D721Med (cell line): ENCODE measurements around the gene TFCP2.

Experiments
- DNase-seq: peaks from one replicate; pipeline ENCODE4 v3.0.0; 2011; ENCODE audit warnings: low spot score; ENCODE audit not compliant: insufficient read length
- FAIRE-seq: peaks from 2 replicates; lab custom pipeline; 2011; peaks lifted over from hg19 to GRCh38; lab: Jason Lieb, UNC
- TF ChIP-seq, protein P1 (sequence below): IDR thresholded peaks from 2 replicates; pipeline ENCODE4 v1.5.1; 2012; ENCODE audit warnings: mild to moderate bottlenecking, control low read depth; ENCODE audit not compliant: insufficient read depth; ENCODE audit errors: missing control alignments

TFCP2 gene

DNA sequence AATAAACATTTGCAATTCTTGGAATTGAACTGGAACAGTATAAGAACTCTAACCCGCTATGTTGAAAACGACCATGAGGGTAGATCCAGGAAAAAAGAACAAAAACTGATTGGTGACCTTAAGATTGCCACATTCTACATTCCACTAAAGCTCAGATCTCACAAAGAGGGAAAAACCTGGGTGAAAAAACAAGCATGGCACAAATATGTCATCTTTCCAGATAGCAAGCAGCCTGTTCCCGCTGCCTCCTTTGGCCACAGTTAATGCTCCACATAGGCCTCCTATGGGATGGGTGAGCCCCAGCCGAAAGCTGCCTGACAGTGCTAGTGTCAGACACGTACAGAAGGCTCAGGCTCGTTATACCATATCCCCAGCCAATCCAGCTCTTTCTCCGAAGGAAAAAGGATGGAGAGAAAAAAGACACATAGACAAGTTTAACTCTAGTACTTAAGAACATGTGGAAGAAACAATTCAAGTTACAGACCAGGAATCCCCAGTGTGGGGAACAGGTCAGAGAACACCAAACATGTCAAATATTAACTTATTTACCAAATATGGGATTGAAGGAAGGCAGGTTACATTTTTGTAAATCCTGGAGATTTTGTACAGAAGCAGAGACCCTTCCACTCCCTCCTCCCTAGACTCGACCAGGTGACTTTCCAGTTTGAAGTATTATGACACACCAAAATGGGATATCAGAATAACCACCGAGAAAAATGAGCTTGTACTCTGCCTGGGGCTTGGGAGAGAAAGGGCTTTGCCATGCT, 110.1 kb downstream of the TFCP2 start:
- TF ChIP-seq, protein P1, sequence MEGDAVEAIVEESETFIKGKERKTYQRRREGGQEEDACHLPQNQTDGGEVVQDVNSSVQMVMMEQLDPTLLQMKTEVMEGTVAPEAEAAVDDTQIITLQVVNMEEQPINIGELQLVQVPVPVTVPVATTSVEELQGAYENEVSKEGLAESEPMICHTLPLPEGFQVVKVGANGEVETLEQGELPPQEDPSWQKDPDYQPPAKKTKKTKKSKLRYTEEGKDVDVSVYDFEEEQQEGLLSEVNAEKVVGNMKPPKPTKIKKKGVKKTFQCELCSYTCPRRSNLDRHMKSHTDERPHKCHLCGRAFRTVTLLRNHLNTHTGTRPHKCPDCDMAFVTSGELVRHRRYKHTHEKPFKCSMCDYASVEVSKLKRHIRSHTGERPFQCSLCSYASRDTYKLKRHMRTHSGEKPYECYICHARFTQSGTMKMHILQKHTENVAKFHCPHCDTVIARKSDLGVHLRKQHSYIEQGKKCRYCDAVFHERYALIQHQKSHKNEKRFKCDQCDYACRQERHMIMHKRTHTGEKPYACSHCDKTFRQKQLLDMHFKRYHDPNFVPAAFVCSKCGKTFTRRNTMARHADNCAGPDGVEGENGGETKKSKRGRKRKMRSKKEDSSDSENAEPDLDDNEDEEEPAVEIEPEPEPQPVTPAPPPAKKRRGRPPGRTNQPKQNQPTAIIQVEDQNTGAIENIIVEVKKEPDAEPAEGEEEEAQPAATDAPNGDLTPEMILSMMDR = no peak
- DNase-seq (no peak), FAIRE-seq (no peak)

DNA sequence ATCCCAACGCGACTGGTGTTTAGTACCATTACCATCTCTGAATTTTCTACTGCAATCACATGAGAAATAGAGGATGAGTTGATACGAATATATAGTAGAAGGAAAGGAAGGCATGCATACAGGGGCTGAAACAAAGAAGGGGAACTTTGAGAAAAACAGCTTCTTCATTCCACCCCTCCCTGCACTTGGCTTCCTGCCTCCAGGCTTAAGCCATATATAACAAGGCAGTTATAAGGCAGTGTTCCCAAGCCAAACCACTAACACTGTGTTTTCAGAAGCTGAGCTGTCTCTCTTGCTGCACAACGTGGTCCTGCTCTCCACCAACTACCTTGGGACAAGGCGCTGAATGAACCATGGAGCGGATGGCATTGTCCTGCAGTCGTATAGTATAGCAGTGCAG, 113.8 kb downstream of the TFCP2 start:
- no peak for FAIRE-seq
- TF ChIP-seq, protein P1 = no peak
- DNase-seq = no peak

DNA sequence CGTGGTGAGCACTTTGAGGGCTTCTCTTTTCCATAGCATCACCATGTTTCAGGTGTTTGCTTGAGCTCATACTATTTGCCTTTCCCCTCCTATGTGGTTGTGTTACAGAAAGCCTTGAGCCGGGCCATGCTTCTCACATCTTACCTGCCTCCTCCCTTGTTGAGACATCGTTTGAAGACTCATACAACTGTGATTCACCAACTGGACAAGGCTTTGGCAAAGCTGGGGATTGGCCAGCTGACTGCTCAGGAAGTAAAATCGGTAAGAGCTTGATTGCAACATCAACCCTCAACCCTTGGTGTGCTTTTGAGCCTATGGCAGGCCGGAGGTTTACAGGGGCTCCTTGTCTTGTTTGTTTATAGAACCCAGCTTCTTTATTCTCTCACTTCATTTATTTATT, 116.7 kb downstream of the TFCP2 start:
- DNase-seq (no peak), FAIRE-seq (no peak)
- TF ChIP-seq, protein P1 = no peak

DNA sequence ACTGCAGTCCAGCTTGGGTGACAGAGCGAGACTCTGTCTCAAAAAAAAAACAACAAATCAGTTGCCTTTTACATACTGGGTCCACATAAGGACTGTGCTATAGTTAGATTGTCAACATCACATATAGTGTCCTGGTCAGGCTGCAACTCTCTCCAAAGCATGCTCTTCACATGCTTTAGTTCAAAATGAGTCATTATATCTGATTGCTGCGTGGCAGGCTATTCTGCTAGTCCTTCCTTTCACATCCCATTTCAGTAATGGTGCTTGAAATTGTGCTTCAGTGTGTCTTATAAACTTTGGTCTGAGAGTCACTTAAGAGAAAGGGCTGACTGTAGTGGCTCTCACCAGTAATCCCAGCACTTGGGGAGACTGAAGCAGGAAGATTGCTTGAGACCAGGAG, 117.9 kb downstream of the TFCP2 start:
- TF ChIP-seq, protein P1 = no peak
- no peak for DNase-seq
- FAIRE-seq = no peak

DNA sequence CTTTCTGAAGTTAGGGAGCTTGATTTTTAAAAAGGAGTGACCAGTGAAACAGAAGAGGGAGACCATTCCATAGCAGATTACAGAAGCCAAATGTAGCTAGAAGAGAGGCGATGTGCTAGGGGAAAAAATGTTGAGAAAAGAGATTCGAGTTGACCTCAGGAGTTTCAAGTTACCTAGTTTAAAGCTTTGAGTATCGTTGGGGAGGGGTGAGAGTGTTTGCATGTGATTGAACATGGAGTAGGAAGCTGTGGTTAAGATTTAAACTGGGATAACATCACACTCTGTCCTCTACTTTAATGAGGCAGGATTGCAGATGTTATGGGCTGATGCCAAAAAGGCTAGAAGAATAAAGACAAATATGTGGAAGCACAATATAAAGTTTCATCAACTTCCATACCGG, 121.1 kb downstream of the TFCP2 start:
- DNase-seq = no peak
- FAIRE-seq = no peak
- TF ChIP-seq, protein P1 = no peak

DNA sequence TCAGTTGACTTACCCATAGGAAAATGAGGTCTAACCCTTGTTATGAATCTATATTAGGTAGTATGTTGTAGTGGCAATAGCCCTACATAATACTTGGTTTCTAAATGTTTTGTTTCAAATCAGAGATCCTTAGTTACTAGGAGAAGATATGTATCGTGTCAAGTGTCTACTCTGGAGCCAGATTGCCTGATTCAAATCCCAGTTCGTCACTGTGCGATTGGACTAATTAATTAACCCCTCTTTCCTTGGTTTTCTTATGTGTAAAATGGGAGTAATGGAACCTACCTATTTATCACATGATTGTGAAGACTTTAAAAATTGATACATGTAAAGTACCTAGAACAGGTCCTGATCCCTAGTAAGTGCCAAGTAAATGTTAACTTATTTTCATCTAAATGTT, 123.4 kb downstream of the TFCP2 start:
- DNase-seq = no peak
- no peak for FAIRE-seq
- TF ChIP-seq, protein P1 = no peak

DNA sequence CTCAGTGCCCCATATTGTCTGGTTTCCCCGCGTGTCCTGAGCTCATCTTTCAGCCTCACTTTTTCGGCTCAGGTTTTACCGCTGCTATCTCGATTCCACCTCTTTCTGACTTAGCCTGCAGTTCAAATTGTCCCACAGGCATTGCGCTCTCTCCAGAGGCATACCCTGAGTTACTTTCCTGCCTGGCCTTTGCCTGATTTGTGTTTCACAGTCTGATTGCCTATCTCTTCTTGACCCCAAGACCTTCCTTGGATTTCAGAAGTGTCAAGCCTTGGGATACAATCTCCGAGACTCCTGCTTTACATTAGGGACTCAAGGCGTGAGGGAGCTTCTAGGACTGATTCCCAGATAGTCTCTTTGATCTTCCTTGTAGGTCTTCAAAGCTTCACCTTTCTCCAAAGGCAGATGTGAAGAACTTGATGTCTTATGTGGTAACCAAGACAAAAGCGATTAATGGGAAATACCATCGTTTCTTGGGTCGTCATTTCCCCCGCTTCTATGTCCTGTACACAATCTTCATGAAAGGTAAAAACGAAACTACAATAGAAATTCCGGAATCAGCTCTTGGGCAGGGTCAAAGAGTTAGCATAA, 124.2 kb downstream of the TFCP2 start:
- DNase-seq (no peak), FAIRE-seq (no peak)
- TF ChIP-seq, protein P1 = no peak
